K562 (cell line): ENCODE results near the gene PLAC9. TPM values are rescaled to one million over a fixed set of nuclear protein-coding genes. Genes with fewer than 3 reads are reported as not detected.

Experiments
- ARNT ChIP-seq, 2 experiments: fragments of 450-650 bp; IDR thresholded peaks; 2 replicates each; pipeline ENCODE4 v1.6.1; 2016; ENCODE audit warnings: mild to moderate bottlenecking in 1 of 2
- CHAMP1 ChIP-seq: fragments of 450-650 bp; IDR thresholded peaks from 2 replicates; pipeline ENCODE4 v1.6.1; 2016; ENCODE audit warnings: mild to moderate bottlenecking
- CLOCK ChIP-seq: fragments of 250-450 bp; sonication (Bioruptor Pico); IDR thresholded peaks from 2 replicates; pipeline ENCODE4 v1.4.0; 2020; ENCODE audit warnings: mild to moderate bottlenecking, moderate library complexity, borderline replicate concordance
- DMBX1 ChIP-seq: fragments of 250-450 bp; sonication (Bioruptor Pico); IDR thresholded peaks from 2 replicates; pipeline ENCODE4 v1.8.0; 2022; ENCODE audit warnings: inconsistent platforms, mild to moderate bottlenecking, moderate library complexity, borderline replicate concordance
- FOXA1 ChIP-seq: fragments of 450-650 bp; IDR thresholded peaks from 2 replicates; pipeline ENCODE4 v1.6.1; 2016; ENCODE audit warnings: mild to moderate bottlenecking, borderline replicate concordance
- HMGXB4 ChIP-seq: sonication (generic); formaldehyde crosslinking; IDR thresholded peaks from 2 replicates; pipeline ENCODE4 v1.8.1; 2023; ENCODE audit warnings: mild to moderate bottlenecking, missing genetic modification reagents
- JUNB ChIP-seq: fragments of 450-650 bp; formaldehyde crosslinking; conservative IDR thresholded peaks from 2 replicates; pipeline ENCODE4 v1.4.0; 2020; ENCODE audit warnings: mild to moderate bottlenecking
- KLF10 ChIP-seq: fragments of 250-450 bp; sonication (Bioruptor Pico); IDR thresholded peaks from 2 replicates; pipeline ENCODE4 v1.6.1; 2021; ENCODE audit warnings: matching md5 sums
- LEF1 ChIP-seq: fragments of 450-650 bp; IDR thresholded peaks from 2 replicates; pipeline ENCODE4 v1.6.1; 2016; ENCODE audit warnings: mild to moderate bottlenecking
- MYBL2 ChIP-seq, 2 experiments: fragments of 450-650 bp in 1 of 2; sonication (generic) in 1 of 2; formaldehyde crosslinking in 1 of 2; IDR thresholded peaks; 2 replicates each; pipeline versions ENCODE4 v1.6.1 to v1.8.1; 2017 to 2022; ENCODE audit warnings: borderline replicate concordance in 1 of 2, inconsistent platforms in 1 of 2, low read depth in 1 of 2, mild to moderate bottlenecking in 1 of 2, missing genetic modification reagents in 1 of 2, moderate library complexity in 1 of 2
- NEUROD1 ChIP-seq: fragments of 150-350 bp; IDR thresholded peaks from 2 replicates; pipeline ENCODE4 v1.6.1; 2014; ENCODE audit warnings: borderline replicate concordance, low read length, low read depth; ENCODE audit not compliant: partially characterized antibody
- OTX1 ChIP-seq: fragments of 450-650 bp; formaldehyde crosslinking; IDR thresholded peaks from 2 replicates; pipeline ENCODE4 v1.4.0; 2022; ENCODE audit warnings: mild to moderate bottlenecking
- POLR2B ChIP-seq: fragments of 450-650 bp; IDR thresholded peaks from 2 replicates; pipeline ENCODE4 v1.6.1; 2018; ENCODE audit warnings: low read depth; ENCODE audit not compliant: partially characterized antibody
- RBM14 ChIP-seq: fragments of 200-400 bp; formaldehyde crosslinking; IDR thresholded peaks from 2 replicates; pipeline ENCODE4 v1.6.1; 2018; ENCODE audit warnings: low read depth, mild to moderate bottlenecking, low read length, moderate library complexity, borderline replicate concordance; ENCODE audit not compliant: insufficient read depth
- RBM17 ChIP-seq: fragments of 200-400 bp; formaldehyde crosslinking; IDR thresholded peaks from 2 replicates; pipeline ENCODE4 v1.6.1; 2017; ENCODE audit warnings: low read depth, mild to moderate bottlenecking, low read length, borderline replicate concordance
- TCF7 ChIP-seq: sonication (generic); IDR thresholded peaks from 2 replicates; pipeline ENCODE4 v1.6.1; 2016; ENCODE audit warnings: antibody characterized with exemption, borderline replicate concordance
- ZFP36 ChIP-seq: fragments of 150-350 bp; IDR thresholded peaks from 2 replicates; pipeline ENCODE4 v1.6.1; 2018; ENCODE audit warnings: low read length, low read depth; ENCODE audit not compliant: partially characterized antibody
- ZNF124 ChIP-seq: sonication (generic); formaldehyde crosslinking; IDR thresholded peaks from 2 replicates; pipeline ENCODE4 v1.8.1; 2022; ENCODE audit warnings: missing genetic modification reagents
- ZNF175 ChIP-seq: fragments of 200-800 bp; sonication (Bioruptor generic); IDR thresholded peaks from 2 replicates; pipeline ENCODE4 v1.6.1; 2016; ENCODE audit warnings: low read depth, mild to moderate bottlenecking, missing genetic modification characterization, missing compliant biosample characterization
- ZNF449 ChIP-seq: fragments of 250-450 bp; sonication (Bioruptor Pico); IDR thresholded peaks from 2 replicates; pipeline ENCODE4 v1.8.0; 2022; ENCODE audit warnings: moderate library complexity, mild to moderate bottlenecking, inconsistent platforms
- polyA plus RNA-seq, 8 experiments: library from polyadenylated mRNA; depleted of rRNA in 4 of 8; stranded (reverse) in 5 of 8; unstranded in 3 of 8; fragments of >200 nt; fragmentation: Nextera tagmentation in 2 of 8; fragmentation: Illumina TruSeq in 1 of 8; extraction: Ambion mirVana in 2 of 8; extraction: Trizol in 1 of 8; gene quantifications; 2 replicates each; pipeline versions ENCODE4 v1.2.1 to v1.2.3, GENCODE V29; 2011 to 2014; ENCODE audit warnings: inconsistent platforms in 1 of 8, missing spikeins in 1 of 8
- total RNA-seq, 7 experiments: library from RNA; depleted of rRNA in 6 of 7; stranded (reverse); fragments of >200 nt in 6 of 7; fragmentation: Illumina TruSeq in 2 of 7; extraction: Trizol in 2 of 7; gene quantifications; 2 replicates each; pipeline versions ENCODE4 v1.2.1 to v1.2.3, GENCODE V29; 2011 to 2021; ENCODE audit warnings: low replicate concordance in 1 of 7

Gene PLAC9
- total and polyA plus RNA-seq, 9 of the 15 experiments (the other 6 are each of a cell fraction or from before 2014, with no cell fraction given): not detected

DNA sequence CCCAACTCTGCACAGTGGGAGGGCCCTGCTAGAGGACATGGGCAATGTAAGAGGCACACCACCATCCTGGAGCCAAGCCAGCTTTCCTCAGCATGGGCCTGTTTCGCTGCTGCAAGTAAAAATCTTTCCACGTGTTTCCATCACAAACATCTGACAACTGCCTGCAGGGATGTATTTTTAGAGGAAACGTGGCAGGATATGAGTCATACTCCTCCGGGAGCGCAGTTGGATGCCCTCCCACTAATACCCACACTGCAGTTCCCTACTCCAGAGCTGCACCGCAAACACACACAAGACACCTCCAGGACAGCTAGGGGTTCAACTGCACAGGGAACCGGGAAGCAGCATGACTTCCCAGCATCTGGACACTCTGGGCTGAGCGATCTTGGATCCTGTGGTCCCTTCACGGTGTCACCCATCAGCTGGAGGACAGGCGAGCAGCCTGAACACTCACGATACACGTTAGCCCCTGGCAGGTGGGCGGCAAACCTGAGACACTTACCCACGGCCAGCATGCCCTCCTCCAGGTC lies 26.1 kb downstream of the PLAC9 start (continued):
- TF ChIP-seq CLOCK (CRISPR knock-in tag) (no peak), FOXA1 (no peak), ZNF175 (CRISPR knock-in tag) (peak; percentile 77; the same call in 1 of the 2 replicates), NEUROD1 (no peak), JUNB (CRISPR knock-in tag) (peak; percentile 82; the same call in 1 of the 2 replicates), RBM17 (no peak), ARNT (IDR thresholded peaks at IDR 0.05) (0 out of 4 replicates have a peak, but pooled peaks of 1 of the 2 experiments have one; percentile 48), RBM14 (no peak), TCF7 (no peak), HMGXB4 (no peak), CHAMP1 (no peak), ZFP36 (no peak), ZNF449 (CRISPR knock-in tag) (no peak), LEF1 (no peak), ZNF124 (no peak), POLR2B (no peak), OTX1 (no peak), DMBX1 (CRISPR knock-in tag) (no peak), MYBL2 (IDR thresholded peaks at IDR 0.05; ENCODE audit: low read depth) (no peak), MYBL2 (CRISPR knock-in tag; IDR thresholded peaks at IDR 0.05; ENCODE audit: borderline replicate concordance) (no peak), KLF10 (CRISPR knock-in tag) (no peak)
